8988T (cell line): Measurements from ENCODE around the gene ACRBP.
"Not testable (repeated sequence)": the region's sequence is repeated elsewhere in the genome, so short reads cannot be mapped to it uniquely, and the experiment has no call there.

Experiments used
- DNase-seq: peaks from one replicate; pipeline ENCODE4 v3.0.0; 2011

ACRBP gene

GRCh38 chr12:6614513-6615172, 32.6 kb downstream of the ACRBP start:
- no peak for DNase-seq

- DNase-seq: peak; percentile 49
These were observed 33.3 kb downstream of the ACRBP start for GRCh38 chr12:6613776-6614512.

- no peak for DNase-seq
These were observed 34.0 kb downstream of the ACRBP start for GRCh38 chr12:6613015-6613775.

- no peak for DNase-seq
These were observed 34.6 kb downstream of the ACRBP start for GRCh38 chr12:6612652-6613014.

- no peak for DNase-seq
These were observed 35.0 kb downstream of the ACRBP start for GRCh38 chr12:6612247-6612646.

- no peak for DNase-seq
These were observed 38.5 kb downstream of the ACRBP start for GRCh38 chr12:6608592-6609281.

GRCh38 chr12:6607751-6608591, 39.3 kb downstream of the ACRBP start:
- peak; percentile 43 for DNase-seq

GRCh38 chr12:6606331-6607131, 40.7 kb downstream of the ACRBP start:
- DNase-seq: peak; percentile 53

- DNase-seq: no peak
These were observed 41.6 kb downstream of the ACRBP start for GRCh38 chr12:6605421-6606330.

GRCh38 chr12:6604259-6605029, 42.8 kb downstream of the ACRBP start:
- DNase-seq: no peak

GRCh38 chr12:6603095-6603567, 44.1 kb downstream of the ACRBP start:
- DNase-seq: no peak

GRCh38 chr12:6602526-6602925, 44.7 kb downstream of the ACRBP start:
- no peak for DNase-seq

- not testable (repeated sequence) for DNase-seq
These were observed 51.6 kb downstream of the ACRBP start for GRCh38 chr12:6595673-6596072.

- DNase-seq: no peak
These were observed 55.1 kb downstream of the ACRBP start for GRCh38 chr12:6592087-6592486.
